ENCODE results near the gene TM9SF4.

Gene TM9SF4

GRCh38 chr20:32134026-32134425, 24.5 kb downstream of the TM9SF4 start:
- no peak for DNase-seq (ENCODE audit: low read depth in 1 of 2, low spot score in 1 of 2)
- no peak overlapping the region for H3K4me3 ChIP-seq (replicated peaks; ENCODE audit: insufficient read depth, low read length)
- no peak overlapping the region for H3K27ac ChIP-seq (replicated peaks)
- TF ChIP-seq, protein P1, sequence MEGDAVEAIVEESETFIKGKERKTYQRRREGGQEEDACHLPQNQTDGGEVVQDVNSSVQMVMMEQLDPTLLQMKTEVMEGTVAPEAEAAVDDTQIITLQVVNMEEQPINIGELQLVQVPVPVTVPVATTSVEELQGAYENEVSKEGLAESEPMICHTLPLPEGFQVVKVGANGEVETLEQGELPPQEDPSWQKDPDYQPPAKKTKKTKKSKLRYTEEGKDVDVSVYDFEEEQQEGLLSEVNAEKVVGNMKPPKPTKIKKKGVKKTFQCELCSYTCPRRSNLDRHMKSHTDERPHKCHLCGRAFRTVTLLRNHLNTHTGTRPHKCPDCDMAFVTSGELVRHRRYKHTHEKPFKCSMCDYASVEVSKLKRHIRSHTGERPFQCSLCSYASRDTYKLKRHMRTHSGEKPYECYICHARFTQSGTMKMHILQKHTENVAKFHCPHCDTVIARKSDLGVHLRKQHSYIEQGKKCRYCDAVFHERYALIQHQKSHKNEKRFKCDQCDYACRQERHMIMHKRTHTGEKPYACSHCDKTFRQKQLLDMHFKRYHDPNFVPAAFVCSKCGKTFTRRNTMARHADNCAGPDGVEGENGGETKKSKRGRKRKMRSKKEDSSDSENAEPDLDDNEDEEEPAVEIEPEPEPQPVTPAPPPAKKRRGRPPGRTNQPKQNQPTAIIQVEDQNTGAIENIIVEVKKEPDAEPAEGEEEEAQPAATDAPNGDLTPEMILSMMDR (IDR thresholded peaks at IDR 0.05; ENCODE audit: insufficient read depth, low read length), result no peak
- H3K27me3 ChIP-seq (ENCODE audit: insufficient read depth, poor library complexity, severe bottlenecking), result no peaks in the 10 kb centered on the region

DNA sequence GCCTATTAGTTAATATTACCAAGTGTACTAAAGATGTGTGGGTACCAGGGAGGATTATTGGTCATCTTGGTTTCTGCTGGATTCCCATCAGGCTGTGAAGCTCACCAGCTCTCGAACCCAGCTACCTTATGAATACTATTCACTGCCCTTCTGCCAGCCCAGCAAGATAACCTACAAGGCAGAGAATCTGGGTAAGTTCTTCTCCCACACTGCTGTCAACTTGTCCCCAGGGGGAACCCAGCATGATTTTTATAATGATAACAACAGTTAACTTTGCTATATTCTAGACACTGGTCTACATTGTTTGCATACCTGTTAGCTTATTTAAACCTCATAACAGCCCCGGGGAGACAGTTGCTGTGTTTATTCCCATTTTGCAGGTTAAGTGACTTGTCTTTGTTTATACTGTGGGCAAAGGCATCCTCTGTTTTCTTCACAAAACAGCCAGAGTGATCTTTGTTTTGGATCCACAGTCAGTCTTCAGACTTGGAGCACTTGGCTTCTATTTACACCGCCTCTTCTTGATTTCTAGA, 26.5 kb downstream of the TM9SF4 start:
- TF ChIP-seq, protein P1 (IDR thresholded peaks at IDR 0.05; ENCODE audit: insufficient read depth, low read length), result no peak
- TF ChIP-seq GABPA (IDR thresholded peaks at IDR 0.05; ENCODE audit: low read depth), result no peak
- TF ChIP-seq SPI1 (IDR thresholded peaks at IDR 0.05; ENCODE audit: borderline replicate concordance, low read depth), result no peak
- TF ChIP-seq, protein P2, sequence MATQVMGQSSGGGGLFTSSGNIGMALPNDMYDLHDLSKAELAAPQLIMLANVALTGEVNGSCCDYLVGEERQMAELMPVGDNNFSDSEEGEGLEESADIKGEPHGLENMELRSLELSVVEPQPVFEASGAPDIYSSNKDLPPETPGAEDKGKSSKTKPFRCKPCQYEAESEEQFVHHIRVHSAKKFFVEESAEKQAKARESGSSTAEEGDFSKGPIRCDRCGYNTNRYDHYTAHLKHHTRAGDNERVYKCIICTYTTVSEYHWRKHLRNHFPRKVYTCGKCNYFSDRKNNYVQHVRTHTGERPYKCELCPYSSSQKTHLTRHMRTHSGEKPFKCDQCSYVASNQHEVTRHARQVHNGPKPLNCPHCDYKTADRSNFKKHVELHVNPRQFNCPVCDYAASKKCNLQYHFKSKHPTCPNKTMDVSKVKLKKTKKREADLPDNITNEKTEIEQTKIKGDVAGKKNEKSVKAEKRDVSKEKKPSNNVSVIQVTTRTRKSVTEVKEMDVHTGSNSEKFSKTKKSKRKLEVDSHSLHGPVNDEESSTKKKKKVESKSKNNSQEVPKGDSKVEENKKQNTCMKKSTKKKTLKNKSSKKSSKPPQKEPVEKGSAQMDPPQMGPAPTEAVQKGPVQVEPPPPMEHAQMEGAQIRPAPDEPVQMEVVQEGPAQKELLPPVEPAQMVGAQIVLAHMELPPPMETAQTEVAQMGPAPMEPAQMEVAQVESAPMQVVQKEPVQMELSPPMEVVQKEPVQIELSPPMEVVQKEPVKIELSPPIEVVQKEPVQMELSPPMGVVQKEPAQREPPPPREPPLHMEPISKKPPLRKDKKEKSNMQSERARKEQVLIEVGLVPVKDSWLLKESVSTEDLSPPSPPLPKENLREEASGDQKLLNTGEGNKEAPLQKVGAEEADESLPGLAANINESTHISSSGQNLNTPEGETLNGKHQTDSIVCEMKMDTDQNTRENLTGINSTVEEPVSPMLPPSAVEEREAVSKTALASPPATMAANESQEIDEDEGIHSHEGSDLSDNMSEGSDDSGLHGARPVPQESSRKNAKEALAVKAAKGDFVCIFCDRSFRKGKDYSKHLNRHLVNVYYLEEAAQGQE (IDR thresholded peaks at IDR 0.05; ENCODE audit: insufficient replicate concordance, low read depth), result no peak
- no peak for TF ChIP-seq POLR2AphosphoS5 (IDR thresholded peaks at IDR 0.05; ENCODE audit: low read depth)
- no peak for DNase-seq (ENCODE audit: low read depth in 1 of 2, low spot score in 1 of 2)
- no peaks in the 10 kb centered on the region for H3K27me3 ChIP-seq (ENCODE audit: insufficient read depth, poor library complexity, severe bottlenecking)
- H3K4me3 ChIP-seq (replicated peaks; ENCODE audit: insufficient read depth, low read length), result no peak overlapping the region
- no peak overlapping the region for H3K27ac ChIP-seq (replicated peaks)

DNA sequence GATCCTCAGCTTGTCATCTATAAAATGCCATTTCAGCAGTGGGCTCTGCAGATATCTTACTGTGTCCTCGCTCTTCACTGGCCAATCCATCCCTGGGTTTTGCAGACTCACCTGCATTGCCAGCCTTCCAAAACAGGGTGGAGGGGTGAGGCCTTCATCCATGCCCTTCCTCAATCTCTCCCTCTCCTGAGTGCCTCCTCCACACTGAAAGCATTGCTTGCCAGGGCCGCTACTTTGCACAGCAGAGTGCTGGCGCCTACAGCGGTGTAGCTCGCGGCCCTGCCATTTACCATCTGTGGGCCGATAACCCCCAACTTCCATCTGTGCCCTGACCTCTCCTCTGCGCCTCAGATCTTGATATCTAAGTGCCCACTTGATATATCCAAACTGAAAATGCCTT, 29.4 kb downstream of the TM9SF4 start:
- no peak overlapping the region for H3K27ac ChIP-seq (replicated peaks)
- no peak for DNase-seq (ENCODE audit: low read depth in 1 of 2, low spot score in 1 of 2)
- TF ChIP-seq, protein P2 (IDR thresholded peaks at IDR 0.05; ENCODE audit: insufficient replicate concordance, low read depth), result no peak
- no peak for TF ChIP-seq POLR2AphosphoS5 (IDR thresholded peaks at IDR 0.05; ENCODE audit: low read depth)
- no peak overlapping the region for H3K4me3 ChIP-seq (replicated peaks; ENCODE audit: insufficient read depth, low read length)
- H3K27me3 ChIP-seq (ENCODE audit: insufficient read depth, poor library complexity, severe bottlenecking), result no peaks in the 10 kb centered on the region

GRCh38 chr20:32139947-32140346, 30.4 kb downstream of the TM9SF4 start:
- Histone ChIP-seq H3K4me3 (replicated peaks; ENCODE audit: insufficient read depth, low read length) (no peak overlapping the region), H3K27me3 (ENCODE audit: insufficient read depth, poor library complexity, severe bottlenecking) (no peaks in the 10 kb centered on the region), H3K27ac (replicated peaks) (no peak overlapping the region)
- TF ChIP-seq, protein P2 (IDR thresholded peaks at IDR 0.05; ENCODE audit: insufficient replicate concordance, low read depth), result no peak
- TF ChIP-seq, protein P1 (IDR thresholded peaks at IDR 0.05; ENCODE audit: insufficient read depth, low read length), result no peak
- TF ChIP-seq POLR2AphosphoS5 (IDR thresholded peaks at IDR 0.05; ENCODE audit: low read depth) (no peak), GABPA (IDR thresholded peaks at IDR 0.05; ENCODE audit: low read depth) (no peak), SPI1 (IDR thresholded peaks at IDR 0.05; ENCODE audit: borderline replicate concordance, low read depth) (no peak)
- no peak for DNase-seq (ENCODE audit: low read depth in 1 of 2, low spot score in 1 of 2)

Measured in HL-60 (cell line).